B cell (primary cell): ENCODE measurements around the gene INTS7.
"Not testable (repeated sequence)": the region's sequence is repeated elsewhere in the genome, so short reads cannot be mapped to it uniquely, and the experiment has no call there.

Experiments
- CTCF ChIP-seq: fragments of 200-600 bp; IDR thresholded peaks from one replicate; pipeline ENCODE4 v1.8.0; 2022; ENCODE audit warnings: antibody characterized with exemption, mild to moderate bottlenecking
- EZH2 ChIP-seq: IDR thresholded peaks from 2 replicates; pipeline ENCODE4 v1.6.1; 2012; ENCODE audit warnings: borderline replicate concordance, low read depth, mild to moderate bottlenecking, moderate library complexity, low read length; ENCODE audit not compliant: insufficient read depth, poor library complexity, severe bottlenecking

GRCh38 chr1:211997426-211997825 lies 37.9 kb downstream of the INTS7 start:
- not testable (repeated sequence) for TF ChIP-seq CTCF, EZH2
